ENCODE data around the gene CELA2B.

DNA sequence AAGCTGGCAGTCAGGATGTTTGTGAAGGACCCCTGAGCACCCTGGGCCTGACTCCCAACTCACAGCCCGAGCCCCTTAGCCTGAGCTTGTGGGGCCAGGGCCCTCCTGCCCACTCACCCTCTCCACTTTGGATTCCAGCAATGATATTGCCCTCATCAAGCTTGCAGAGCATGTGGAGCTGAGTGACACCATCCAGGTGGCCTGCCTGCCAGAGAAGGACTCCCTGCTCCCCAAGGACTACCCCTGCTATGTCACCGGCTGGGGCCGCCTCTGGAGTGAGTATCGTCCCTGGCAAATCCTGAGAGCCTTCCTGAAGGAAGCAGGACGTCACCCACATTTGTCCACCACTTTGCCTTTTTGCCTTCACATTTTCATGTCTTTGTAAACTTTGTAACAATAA lies 32.6 kb upstream of the CELA2B start:
- TF ChIP-seq RAD21 (conservative IDR thresholded peaks at IDR 0.05 in 1 of 2, IDR thresholded peaks at IDR 0.05 in 1 of 2) (no peak), CTCF (IDR thresholded peaks at IDR 0.05) (no peak), HOXB13 (CRISPR knock-in tag; IDR thresholded peaks at IDR 0.05; ENCODE audit: low read depth) (no peak), EP300 (IDR thresholded peaks at IDR 0.05) (no peak), JUN (IDR thresholded peaks at IDR 0.05) (no peak), CHD2 (IDR thresholded peaks at IDR 0.05; ENCODE audit: low read length, partially characterized antibody) (no peak), POLR2A (IDR thresholded peaks at IDR 0.05; ENCODE audit: low read length) (no peak), MYC (IDR thresholded peaks at IDR 0.05; ENCODE audit: borderline replicate concordance, low read length) (no peak), FOSL2 (IDR thresholded peaks at IDR 0.05) (no peak), FOSL2 (CRISPR knock-in tag; IDR thresholded peaks at IDR 0.05) (no peak), KDM1A (IDR thresholded peaks at IDR 0.05; ENCODE audit: low read depth) (no peak)
- TF ChIP-seq, protein P1, sequence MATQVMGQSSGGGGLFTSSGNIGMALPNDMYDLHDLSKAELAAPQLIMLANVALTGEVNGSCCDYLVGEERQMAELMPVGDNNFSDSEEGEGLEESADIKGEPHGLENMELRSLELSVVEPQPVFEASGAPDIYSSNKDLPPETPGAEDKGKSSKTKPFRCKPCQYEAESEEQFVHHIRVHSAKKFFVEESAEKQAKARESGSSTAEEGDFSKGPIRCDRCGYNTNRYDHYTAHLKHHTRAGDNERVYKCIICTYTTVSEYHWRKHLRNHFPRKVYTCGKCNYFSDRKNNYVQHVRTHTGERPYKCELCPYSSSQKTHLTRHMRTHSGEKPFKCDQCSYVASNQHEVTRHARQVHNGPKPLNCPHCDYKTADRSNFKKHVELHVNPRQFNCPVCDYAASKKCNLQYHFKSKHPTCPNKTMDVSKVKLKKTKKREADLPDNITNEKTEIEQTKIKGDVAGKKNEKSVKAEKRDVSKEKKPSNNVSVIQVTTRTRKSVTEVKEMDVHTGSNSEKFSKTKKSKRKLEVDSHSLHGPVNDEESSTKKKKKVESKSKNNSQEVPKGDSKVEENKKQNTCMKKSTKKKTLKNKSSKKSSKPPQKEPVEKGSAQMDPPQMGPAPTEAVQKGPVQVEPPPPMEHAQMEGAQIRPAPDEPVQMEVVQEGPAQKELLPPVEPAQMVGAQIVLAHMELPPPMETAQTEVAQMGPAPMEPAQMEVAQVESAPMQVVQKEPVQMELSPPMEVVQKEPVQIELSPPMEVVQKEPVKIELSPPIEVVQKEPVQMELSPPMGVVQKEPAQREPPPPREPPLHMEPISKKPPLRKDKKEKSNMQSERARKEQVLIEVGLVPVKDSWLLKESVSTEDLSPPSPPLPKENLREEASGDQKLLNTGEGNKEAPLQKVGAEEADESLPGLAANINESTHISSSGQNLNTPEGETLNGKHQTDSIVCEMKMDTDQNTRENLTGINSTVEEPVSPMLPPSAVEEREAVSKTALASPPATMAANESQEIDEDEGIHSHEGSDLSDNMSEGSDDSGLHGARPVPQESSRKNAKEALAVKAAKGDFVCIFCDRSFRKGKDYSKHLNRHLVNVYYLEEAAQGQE (IDR thresholded peaks at IDR 0.05), result no peak

Data from A549 (cell line).